Omental fat pad (tissue), 4 donors: ENCODE data around the gene PCDHA3. TPM values are rescaled to one million over a fixed set of nuclear protein-coding genes. Genes with fewer than 3 reads are reported as not detected.
"Not testable (repeated sequence)": the region's sequence is repeated elsewhere in the genome, so short reads cannot be mapped to it uniquely, and the experiment has no call there.

Experiments
- ATAC-seq: fragments of 150-250 bp; one replicate; pipeline ENCODE4 v1.9.1; 2016; ENCODE audit warnings: mild to moderate bottlenecking, moderate library complexity; ENCODE audit not compliant: low FRiP score
- DNase-seq: peaks from one replicate; pipeline ENCODE4 v3.0.0-alpha.2; 2019; ENCODE audit warnings: low spot score
- total RNA-seq, 4 donors: library from RNA; depleted of rRNA; stranded (reverse); fragments of >200 nt; gene quantifications; one replicate each; pipeline ENCODE4 v1.1.0, GENCODE V29; 2016
- TF ChIP-seq, protein P1 (sequence below), 3 donors: fragments of 450-650 bp; IDR thresholded peaks; one replicate each; pipeline ENCODE4 v1.5.1; 2016 to 2017; ENCODE audit warnings: antibody characterized with exemption in 3 of 3, mild to moderate bottlenecking in 3 of 3, moderate library complexity in 2 of 3

Gene PCDHA3
- total RNA-seq, 4 donors from 2014 or later: 0.25 to 3.1 (median 0.56) TPM

DNA sequence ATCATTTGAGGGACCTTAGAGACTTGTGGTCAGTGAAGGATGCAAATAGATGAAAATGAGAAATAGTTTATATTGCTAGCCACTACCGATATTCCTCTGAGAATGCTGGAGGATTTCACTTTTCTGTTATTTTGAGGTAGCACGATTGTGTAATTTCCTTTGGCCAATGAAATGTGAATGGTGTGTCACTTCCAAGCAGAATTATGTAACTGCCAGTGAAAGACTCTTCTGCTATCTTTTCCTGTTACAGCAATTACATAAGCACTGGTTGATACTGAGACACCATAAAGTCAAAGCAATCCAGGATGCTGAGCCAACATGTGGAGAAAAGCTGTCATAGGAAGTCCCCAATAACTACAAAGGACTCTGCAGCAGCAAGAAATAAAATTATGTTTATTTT, 9.8 kb upstream of the PCDHA3 start:
- DNase-seq (no peak), ATAC-seq (no peak)
- TF ChIP-seq, protein P1, sequence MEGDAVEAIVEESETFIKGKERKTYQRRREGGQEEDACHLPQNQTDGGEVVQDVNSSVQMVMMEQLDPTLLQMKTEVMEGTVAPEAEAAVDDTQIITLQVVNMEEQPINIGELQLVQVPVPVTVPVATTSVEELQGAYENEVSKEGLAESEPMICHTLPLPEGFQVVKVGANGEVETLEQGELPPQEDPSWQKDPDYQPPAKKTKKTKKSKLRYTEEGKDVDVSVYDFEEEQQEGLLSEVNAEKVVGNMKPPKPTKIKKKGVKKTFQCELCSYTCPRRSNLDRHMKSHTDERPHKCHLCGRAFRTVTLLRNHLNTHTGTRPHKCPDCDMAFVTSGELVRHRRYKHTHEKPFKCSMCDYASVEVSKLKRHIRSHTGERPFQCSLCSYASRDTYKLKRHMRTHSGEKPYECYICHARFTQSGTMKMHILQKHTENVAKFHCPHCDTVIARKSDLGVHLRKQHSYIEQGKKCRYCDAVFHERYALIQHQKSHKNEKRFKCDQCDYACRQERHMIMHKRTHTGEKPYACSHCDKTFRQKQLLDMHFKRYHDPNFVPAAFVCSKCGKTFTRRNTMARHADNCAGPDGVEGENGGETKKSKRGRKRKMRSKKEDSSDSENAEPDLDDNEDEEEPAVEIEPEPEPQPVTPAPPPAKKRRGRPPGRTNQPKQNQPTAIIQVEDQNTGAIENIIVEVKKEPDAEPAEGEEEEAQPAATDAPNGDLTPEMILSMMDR (IDR thresholded peaks at IDR 0.05): no peak

DNA sequence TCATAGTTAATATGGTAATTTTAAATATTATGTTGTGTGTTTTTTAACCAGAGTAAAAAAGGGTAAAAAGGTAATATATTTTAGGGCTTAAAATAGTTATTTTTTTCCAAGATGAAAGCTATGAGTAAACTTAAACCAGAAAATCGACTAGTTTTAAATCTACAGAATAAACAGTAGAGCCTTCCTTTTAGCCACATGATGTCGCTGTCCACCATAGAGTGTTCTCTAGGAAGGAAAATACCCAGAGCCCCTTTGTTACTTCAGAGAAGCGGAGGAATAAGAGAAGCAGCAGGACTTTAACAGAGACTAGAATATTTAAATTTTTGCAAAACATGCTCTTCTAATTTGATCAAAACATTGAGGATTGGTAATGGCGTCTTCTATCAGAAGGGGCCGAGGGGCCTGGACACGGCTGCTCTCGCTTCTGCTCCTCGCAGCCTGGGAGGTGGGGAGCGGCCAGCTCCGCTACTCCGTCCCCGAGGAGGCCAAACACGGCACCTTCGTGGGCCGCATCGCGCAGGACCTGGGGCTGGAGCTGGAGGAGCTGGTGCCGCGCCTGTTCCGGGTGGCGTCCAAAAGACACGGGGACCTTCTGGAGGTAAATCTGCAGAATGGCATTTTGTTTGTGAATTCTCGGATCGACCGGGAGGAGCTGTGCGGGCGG, 6.1 kb upstream of the PCDHA3 start, which contains the start of gene PCDHA2:
PCDHA2 (plus strand) TSS at position 258 of the 664 bp plus-strand sequence.
- no peak for ATAC-seq
- TF ChIP-seq, protein P1 (IDR thresholded peaks at IDR 0.05): no peak

DNA sequence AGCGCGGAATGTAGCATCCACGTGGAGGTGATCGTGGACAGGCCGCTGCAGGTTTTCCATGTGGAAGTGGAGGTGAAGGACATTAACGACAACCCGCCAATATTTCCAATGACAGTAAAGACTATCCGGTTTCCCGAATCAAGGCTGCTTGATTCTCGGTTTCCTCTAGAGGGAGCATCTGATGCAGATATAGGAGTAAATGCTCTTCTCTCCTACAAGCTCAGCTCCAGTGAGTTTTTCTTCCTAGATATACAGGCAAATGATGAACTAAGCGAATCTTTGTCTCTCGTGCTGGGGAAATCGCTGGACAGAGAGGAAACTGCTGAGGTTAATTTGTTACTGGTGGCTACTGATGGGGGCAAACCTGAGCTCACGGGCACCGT, 5.6 kb upstream of the PCDHA3 start:
- DNase-seq (no peak), ATAC-seq (no peak)
- TF ChIP-seq, protein P1 (IDR thresholded peaks at IDR 0.05): no peak

More for the DNA sequence above, 6.1 kb upstream of the PCDHA3 start, which contains the start of gene PCDHA2:
- DNase-seq: no peak

DNA sequence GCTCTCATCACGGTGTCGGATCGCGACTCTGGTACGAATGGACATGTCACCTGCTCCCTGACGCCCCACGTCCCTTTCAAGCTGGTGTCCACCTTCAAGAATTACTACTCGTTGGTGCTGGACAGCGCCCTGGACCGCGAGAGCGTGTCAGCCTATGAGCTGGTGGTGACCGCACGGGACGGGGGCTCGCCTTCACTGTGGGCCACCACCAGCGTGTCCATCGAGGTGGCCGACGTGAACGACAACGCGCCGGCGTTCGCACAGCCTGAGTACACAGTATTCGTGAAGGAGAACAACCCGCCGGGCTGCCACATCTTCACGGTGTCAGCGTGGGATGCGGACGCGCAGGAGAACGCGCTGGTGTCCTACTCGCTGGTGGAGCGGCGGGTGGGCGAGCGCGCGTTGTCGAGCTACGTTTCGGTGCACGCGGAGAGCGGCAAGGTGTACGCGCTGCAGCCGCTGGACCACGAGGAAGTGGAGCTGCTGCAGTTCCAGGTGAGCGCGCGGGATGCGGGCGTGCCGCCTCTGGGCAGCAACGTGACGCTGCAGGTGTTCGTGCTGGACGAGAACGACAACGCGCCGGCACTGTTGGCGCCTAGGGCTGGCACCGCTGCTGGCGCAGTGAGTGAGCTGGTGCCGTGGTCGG, 4.7 kb upstream of the PCDHA3 start:
- DNase-seq, ATAC-seq: not testable (repeated sequence)

DNA sequence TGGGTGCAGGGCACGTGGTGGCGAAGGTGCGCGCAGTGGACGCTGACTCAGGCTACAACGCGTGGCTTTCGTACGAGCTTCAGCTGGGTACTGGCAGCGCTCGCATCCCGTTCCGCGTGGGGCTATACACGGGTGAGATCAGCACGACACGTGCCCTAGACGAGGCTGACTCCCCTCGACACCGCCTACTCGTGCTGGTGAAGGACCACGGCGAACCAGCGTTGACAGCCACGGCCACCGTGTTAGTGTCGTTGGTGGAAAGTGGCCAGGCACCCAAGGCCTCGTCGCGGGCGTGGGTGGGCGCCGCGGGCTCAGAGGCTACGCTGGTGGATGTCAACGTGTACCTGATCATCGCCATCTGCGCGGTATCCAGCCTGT, 4.2 kb upstream of the PCDHA3 start:
- ATAC-seq (no peak), DNase-seq (no peak)
- TF ChIP-seq, protein P1 (IDR thresholded peaks at IDR 0.05): no peak

DNA sequence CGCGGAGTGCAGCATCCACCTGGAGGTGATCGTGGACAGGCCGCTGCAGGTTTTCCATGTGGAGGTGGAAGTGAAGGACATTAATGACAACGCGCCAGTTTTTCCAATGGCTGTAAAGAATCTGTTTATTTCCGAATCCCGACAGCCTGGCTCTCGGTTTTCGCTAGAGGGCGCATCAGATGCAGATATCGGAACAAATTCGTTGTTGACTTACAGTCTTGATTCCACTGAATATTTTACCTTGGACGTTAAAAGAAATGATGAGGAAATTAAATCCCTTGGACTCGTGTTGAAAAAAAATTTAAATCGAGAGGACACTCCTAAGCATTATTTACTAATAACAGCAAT, 611 bp downstream of the PCDHA3 start:
- DNase-seq: no peak
- TF ChIP-seq, protein P1 (IDR thresholded peaks at IDR 0.05): no peak
- ATAC-seq: no peak

DNA sequence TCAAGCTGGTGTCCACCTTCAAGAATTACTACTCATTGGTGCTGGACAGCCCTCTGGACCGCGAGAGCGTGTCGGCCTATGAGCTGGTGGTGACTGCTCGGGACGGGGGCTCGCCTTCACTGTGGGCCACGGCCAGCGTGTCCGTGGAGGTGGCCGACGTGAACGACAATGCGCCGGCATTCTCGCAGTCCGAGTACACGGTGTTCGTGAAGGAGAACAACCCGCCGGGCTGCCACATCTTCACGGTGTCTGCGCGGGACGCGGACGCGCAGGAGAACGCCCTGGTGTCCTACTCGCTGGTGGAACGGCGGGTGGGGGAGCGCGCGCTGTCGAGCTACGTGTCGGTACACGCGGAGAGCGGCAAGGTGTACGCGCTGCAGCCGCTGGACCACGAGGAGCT, 1.5 kb downstream of the PCDHA3 start:
- not testable (repeated sequence) for ATAC-seq, DNase-seq

DNA sequence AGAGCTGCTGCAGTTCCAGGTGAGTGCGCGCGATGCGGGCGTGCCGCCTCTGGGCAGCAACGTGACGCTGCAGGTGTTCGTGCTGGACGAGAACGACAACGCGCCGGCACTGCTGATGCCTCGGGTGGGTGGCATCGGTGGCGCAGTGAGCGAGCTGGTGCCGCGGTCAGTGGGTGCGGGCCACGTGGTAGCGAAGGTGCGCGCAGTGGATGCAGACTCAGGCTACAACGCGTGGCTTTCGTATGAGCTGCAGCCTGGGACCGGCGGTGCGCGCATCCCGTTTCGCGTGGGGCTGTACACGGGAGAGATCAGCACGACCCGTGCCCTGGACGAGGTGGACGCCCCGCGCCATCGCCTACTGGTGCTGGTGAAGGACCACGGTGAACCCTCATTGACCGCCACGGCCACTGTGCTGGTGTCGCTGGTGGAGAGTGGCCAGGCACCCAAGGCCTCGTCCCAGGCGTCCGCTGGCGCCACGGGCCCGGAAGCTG, 2.0 kb downstream of the PCDHA3 start:
- DNase-seq (no peak), ATAC-seq (no peak)
- TF ChIP-seq, protein P1 (IDR thresholded peaks at IDR 0.05): no peak
